GM23338 (cell line): ENCODE results near the gene IL2.

Experiments
- CREB1 ChIP-seq: fragments of 250-450 bp; sonication (Bioruptor Pico); IDR thresholded peaks from 2 replicates; pipeline ENCODE4 v1.5.0; 2020; ENCODE audit warnings: low read depth, mild to moderate bottlenecking, moderate library complexity
- CTCF ChIP-seq, 2 experiments: fragments of 200-600 bp in 1 of 2; sonication (generic) in 1 of 2; conservative IDR thresholded peaks; 2 replicates each; pipeline versions ENCODE4 v1.5.1 to v1.6.1; 2016 to 2017; ENCODE audit warnings: antibody characterized with exemption in 2 of 2, low read depth in 2 of 2, mild to moderate bottlenecking in 2 of 2, moderate library complexity in 1 of 2
- POLR2AphosphoS5 ChIP-seq: IDR thresholded peaks from 2 replicates; pipeline ENCODE4 v1.6.1; 2016; ENCODE audit warnings: antibody characterized with exemption, low read depth
- ZNF331 ChIP-seq: fragments of 250-450 bp; sonication (Bioruptor Pico); IDR thresholded peaks from 2 replicates; pipeline ENCODE4 v1.5.0; 2020; ENCODE audit warnings: low read depth, mild to moderate bottlenecking, moderate library complexity

GRCh38 chr4:122423246-122423645 is 33.3 kb downstream of the IL2 start:
- no peak for TF ChIP-seq CTCF (conservative IDR thresholded peaks at IDR 0.05; ENCODE audit: low read depth in 2 of 2)
- no peak for TF ChIP-seq POLR2AphosphoS5
- no peak for TF ChIP-seq CREB1
- no peak for TF ChIP-seq ZNF331 (CRISPR knock-in tag)
